ENCODE data around the gene PRH2. TPM values are rescaled to one million over a fixed set of nuclear protein-coding genes. Genes with fewer than 3 reads are reported as not detected.

Gene PRH2
- total and polyA plus RNA-seq, 2 experiments from 2014 or later: 0.36 to 0.69 TPM

GRCh38 chr12:10965476-10965875 is 36.4 kb downstream of the PRH2 start:
- H3K4me1 Mint-ChIP-seq: no peaks in the 10 kb centered on the region
- peaks cover 4% of the 10 kb centered on the region; the same call in 1 of the 3 replicates for H3K9me3 Mint-ChIP-seq
- Histone ChIP-seq H4K20me1 (replicated peaks; ENCODE audit: insufficient read depth) (no peaks in the 10 kb centered on the region), H3K4me1 (ENCODE audit: insufficient read depth) (no peaks in the 10 kb centered on the region), H3F3A (replicated peaks; ENCODE audit: low read depth) (no peaks in the 10 kb centered on the region), H3K36me3 (ENCODE audit: insufficient read depth) (no peaks in the 10 kb centered on the region), H2AFZ (no peak overlapping the region), H3K27me3 (ENCODE audit: insufficient read depth) (no peaks in the 10 kb centered on the region), H3K27ac (ENCODE audit: low read depth) (no peak overlapping the region), H3K79me2 (replicated peaks; ENCODE audit: insufficient read depth) (no peaks in the 10 kb centered on the region), H3K9me2 (ENCODE audit: insufficient read depth) (0 out of 2 replicates have a peak, but pooled peaks cover 3% of the 10 kb centered on the region), H3K4me2 (no peak overlapping the region), H3K4me3 (no peak overlapping the region)
- DNase-seq (ENCODE audit: low spot score) (no peak), ATAC-seq (no peak)
- H3K27ac Mint-ChIP-seq: no peak overlapping the region
- peaks cover 1% of the 10 kb centered on the region for H3K27me3 Mint-ChIP-seq (ENCODE audit: insufficient read depth, low read depth, poor library complexity)
- peaks cover 5% of the 10 kb centered on the region; the same call in 2 of the 3 replicates for H3K36me3 Mint-ChIP-seq (ENCODE audit: low read depth)
- H3K4me3 Mint-ChIP-seq: no peak overlapping the region
- TF ChIP-seq ETS1 (IDR thresholded peaks at IDR 0.05) (no peak), ZNF462 (CRISPR knock-in tag; IDR thresholded peaks at IDR 0.05) (no peak)

- H2AFZ ChIP-seq: no peak overlapping the region
- H4K20me1 ChIP-seq (replicated peaks; ENCODE audit: insufficient read depth): no peaks in the 10 kb centered on the region
- no peak for ATAC-seq
- Mint-ChIP-seq H3K36me3 (ENCODE audit: low read depth) (peaks cover 5% of the 10 kb centered on the region; the same call in 2 of the 3 replicates), H3K27ac (no peak overlapping the region), H3K9me3 (peaks cover 4% of the 10 kb centered on the region; the same call in 1 of the 3 replicates), H3K4me3 (no peak overlapping the region), H3K27me3 (ENCODE audit: insufficient read depth, low read depth, poor library complexity) (peaks cover 1% of the 10 kb centered on the region), H3K4me1 (no peaks in the 10 kb centered on the region)
- no peak overlapping the region for H3K4me3 ChIP-seq
- no peak overlapping the region for H3K4me2 ChIP-seq
- H3K27ac ChIP-seq (ENCODE audit: low read depth): no peak overlapping the region
- H3K9me2 ChIP-seq (ENCODE audit: insufficient read depth): 0 out of 2 replicates have a peak, but pooled peaks cover 3% of the 10 kb centered on the region
- no peaks in the 10 kb centered on the region for H3K36me3 ChIP-seq (ENCODE audit: insufficient read depth)
- DNase-seq (ENCODE audit: low spot score): no peak
- no peaks in the 10 kb centered on the region for H3K27me3 ChIP-seq (ENCODE audit: insufficient read depth)
- no peaks in the 10 kb centered on the region for H3K4me1 ChIP-seq (ENCODE audit: insufficient read depth)
- no peaks in the 10 kb centered on the region for H3F3A ChIP-seq (replicated peaks; ENCODE audit: low read depth)
- H3K79me2 ChIP-seq (replicated peaks; ENCODE audit: insufficient read depth): no peaks in the 10 kb centered on the region
- TF ChIP-seq, protein P1, sequence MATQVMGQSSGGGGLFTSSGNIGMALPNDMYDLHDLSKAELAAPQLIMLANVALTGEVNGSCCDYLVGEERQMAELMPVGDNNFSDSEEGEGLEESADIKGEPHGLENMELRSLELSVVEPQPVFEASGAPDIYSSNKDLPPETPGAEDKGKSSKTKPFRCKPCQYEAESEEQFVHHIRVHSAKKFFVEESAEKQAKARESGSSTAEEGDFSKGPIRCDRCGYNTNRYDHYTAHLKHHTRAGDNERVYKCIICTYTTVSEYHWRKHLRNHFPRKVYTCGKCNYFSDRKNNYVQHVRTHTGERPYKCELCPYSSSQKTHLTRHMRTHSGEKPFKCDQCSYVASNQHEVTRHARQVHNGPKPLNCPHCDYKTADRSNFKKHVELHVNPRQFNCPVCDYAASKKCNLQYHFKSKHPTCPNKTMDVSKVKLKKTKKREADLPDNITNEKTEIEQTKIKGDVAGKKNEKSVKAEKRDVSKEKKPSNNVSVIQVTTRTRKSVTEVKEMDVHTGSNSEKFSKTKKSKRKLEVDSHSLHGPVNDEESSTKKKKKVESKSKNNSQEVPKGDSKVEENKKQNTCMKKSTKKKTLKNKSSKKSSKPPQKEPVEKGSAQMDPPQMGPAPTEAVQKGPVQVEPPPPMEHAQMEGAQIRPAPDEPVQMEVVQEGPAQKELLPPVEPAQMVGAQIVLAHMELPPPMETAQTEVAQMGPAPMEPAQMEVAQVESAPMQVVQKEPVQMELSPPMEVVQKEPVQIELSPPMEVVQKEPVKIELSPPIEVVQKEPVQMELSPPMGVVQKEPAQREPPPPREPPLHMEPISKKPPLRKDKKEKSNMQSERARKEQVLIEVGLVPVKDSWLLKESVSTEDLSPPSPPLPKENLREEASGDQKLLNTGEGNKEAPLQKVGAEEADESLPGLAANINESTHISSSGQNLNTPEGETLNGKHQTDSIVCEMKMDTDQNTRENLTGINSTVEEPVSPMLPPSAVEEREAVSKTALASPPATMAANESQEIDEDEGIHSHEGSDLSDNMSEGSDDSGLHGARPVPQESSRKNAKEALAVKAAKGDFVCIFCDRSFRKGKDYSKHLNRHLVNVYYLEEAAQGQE (IDR thresholded peaks at IDR 0.05; ENCODE audit: unreplicated experiment): no peak
- no peak for TF ChIP-seq NANOG (IDR thresholded peaks at IDR 0.05; ENCODE audit: borderline replicate concordance)
- no peak for TF ChIP-seq ZNF331 (CRISPR knock-in tag; IDR thresholded peaks at IDR 0.05; ENCODE audit: low read depth)
- no peak for TF ChIP-seq JUNB (IDR thresholded peaks at IDR 0.05; ENCODE audit: unreplicated experiment)
- no peak for TF ChIP-seq STAT1 (IDR thresholded peaks at IDR 0.05; ENCODE audit: unreplicated experiment)
- TF ChIP-seq EZH2 (IDR thresholded peaks at IDR 0.05; ENCODE audit: low read depth, unreplicated experiment): no peak
- TF ChIP-seq, protein P2, sequence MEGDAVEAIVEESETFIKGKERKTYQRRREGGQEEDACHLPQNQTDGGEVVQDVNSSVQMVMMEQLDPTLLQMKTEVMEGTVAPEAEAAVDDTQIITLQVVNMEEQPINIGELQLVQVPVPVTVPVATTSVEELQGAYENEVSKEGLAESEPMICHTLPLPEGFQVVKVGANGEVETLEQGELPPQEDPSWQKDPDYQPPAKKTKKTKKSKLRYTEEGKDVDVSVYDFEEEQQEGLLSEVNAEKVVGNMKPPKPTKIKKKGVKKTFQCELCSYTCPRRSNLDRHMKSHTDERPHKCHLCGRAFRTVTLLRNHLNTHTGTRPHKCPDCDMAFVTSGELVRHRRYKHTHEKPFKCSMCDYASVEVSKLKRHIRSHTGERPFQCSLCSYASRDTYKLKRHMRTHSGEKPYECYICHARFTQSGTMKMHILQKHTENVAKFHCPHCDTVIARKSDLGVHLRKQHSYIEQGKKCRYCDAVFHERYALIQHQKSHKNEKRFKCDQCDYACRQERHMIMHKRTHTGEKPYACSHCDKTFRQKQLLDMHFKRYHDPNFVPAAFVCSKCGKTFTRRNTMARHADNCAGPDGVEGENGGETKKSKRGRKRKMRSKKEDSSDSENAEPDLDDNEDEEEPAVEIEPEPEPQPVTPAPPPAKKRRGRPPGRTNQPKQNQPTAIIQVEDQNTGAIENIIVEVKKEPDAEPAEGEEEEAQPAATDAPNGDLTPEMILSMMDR (conservative IDR thresholded peaks at IDR 0.05; ENCODE audit: low read depth in 2 of 2): no peak
These were observed 37.3 kb downstream of the PRH2 start for GRCh38 chr12:10966314-10966713.

Measured in GM23338 (cell line).